GM12865 (cell line): Measurements from ENCODE around the gene STK33.

ENCODE experiments used
- DNase-seq: peaks from one replicate; pipeline ENCODE4 v3.0.0; 2010; ENCODE audit warnings: low read depth
- H3K4me3 ChIP-seq: 2 replicates; pipeline ENCODE4 v1.5.1; 2011; ENCODE audit warnings: mild to moderate bottlenecking, low read depth, low read length, control low read depth
- CTCF ChIP-seq: IDR thresholded peaks from 2 replicates; pipeline ENCODE4 v1.5.1; 2011; ENCODE audit warnings: low read length, control low read depth, low read depth, inconsistent platforms; ENCODE audit not compliant: insufficient read depth; ENCODE audit errors: missing control alignments

The STK33 gene

GRCh38 chr11:8387141-8387540 is 206.9 kb downstream of the STK33 start:
- no peak overlapping the region for H3K4me3 ChIP-seq
- no peak for DNase-seq
- no peak for TF ChIP-seq CTCF

GRCh38 chr11:8386134-8386864 is 207.7 kb downstream of the STK33 start:
- H3K4me3 ChIP-seq, result no peak overlapping the region
- peak; percentile 36 for DNase-seq
- TF ChIP-seq CTCF, result no peak

- no peak for TF ChIP-seq CTCF
- H3K4me3 ChIP-seq, result no peak overlapping the region
- peak; percentile 13 for DNase-seq
These were observed 209.7 kb downstream of the STK33 start for GRCh38 chr11:8384199-8384821.

- no peak for TF ChIP-seq CTCF
- H3K4me3 ChIP-seq, result no peak overlapping the region
- DNase-seq, result no peak
These were observed 210.4 kb downstream of the STK33 start for GRCh38 chr11:8383627-8384026.

- no peak overlapping the region for H3K4me3 ChIP-seq
- no peak for TF ChIP-seq CTCF
- no peak for DNase-seq
These were observed 210.8 kb downstream of the STK33 start for GRCh38 chr11:8383227-8383626.

- H3K4me3 ChIP-seq, result no peak overlapping the region
- DNase-seq, result no peak
- no peak for TF ChIP-seq CTCF
These were observed 211.5 kb downstream of the STK33 start for GRCh38 chr11:8382436-8383053.

GRCh38 chr11:8381871-8382396 is 212.1 kb downstream of the STK33 start:
- DNase-seq, result no peak
- no peak overlapping the region for H3K4me3 ChIP-seq
- no peak for TF ChIP-seq CTCF
